B cell (primary cell): ENCODE results near the gene UBAC1.

Experiments
- EZH2 ChIP-seq: IDR thresholded peaks from 2 replicates; pipeline ENCODE4 v1.6.1; 2012; ENCODE audit warnings: borderline replicate concordance, low read depth, mild to moderate bottlenecking, moderate library complexity, low read length; ENCODE audit not compliant: insufficient read depth, poor library complexity, severe bottlenecking
- TF ChIP-seq, protein P1 (sequence below): fragments of 200-600 bp; IDR thresholded peaks from one replicate; pipeline ENCODE4 v1.8.0; 2022; ENCODE audit warnings: antibody characterized with exemption, mild to moderate bottlenecking

DNA sequence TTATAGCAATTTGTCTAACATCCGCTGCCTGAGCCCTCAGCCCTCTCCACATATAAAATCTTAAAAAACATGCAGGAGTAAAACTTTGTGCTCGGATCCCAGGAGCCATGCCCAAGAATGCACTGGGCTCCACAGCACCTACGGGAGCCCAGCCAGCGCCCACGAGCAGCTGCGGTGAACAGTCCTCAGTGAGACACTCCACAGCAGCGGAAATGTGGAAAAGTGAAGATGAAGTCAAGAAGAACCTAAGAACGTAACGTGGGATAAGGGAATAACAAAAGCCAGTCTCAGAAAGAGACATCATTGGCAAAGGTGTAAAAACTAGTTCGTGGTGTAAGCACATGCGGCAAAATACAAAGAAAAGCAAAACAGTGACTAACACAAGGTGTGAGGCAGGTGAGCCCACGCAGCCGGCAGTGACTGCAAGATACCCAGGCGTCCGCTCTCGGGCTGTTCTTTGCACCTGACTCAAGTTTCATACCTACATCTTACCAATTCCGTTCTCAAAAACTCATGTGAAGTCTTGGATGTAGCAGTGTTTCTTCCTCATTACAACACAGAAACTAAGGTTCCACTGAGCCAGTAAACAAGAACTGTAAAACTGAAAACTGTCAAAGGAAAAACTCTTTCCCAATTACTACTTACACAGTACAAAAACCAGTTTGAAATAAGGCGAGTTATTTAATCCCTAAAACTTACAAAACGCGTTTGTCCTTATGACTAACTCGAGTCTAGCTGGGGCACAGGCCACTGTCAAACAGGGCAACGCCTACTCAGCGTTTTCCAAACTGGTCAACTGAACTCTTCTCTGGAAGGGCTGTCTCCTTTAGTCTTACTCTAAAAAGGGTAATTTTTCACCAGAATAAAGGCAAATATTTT, 55.6 kb downstream of the UBAC1 start:
- TF ChIP-seq, protein P1, sequence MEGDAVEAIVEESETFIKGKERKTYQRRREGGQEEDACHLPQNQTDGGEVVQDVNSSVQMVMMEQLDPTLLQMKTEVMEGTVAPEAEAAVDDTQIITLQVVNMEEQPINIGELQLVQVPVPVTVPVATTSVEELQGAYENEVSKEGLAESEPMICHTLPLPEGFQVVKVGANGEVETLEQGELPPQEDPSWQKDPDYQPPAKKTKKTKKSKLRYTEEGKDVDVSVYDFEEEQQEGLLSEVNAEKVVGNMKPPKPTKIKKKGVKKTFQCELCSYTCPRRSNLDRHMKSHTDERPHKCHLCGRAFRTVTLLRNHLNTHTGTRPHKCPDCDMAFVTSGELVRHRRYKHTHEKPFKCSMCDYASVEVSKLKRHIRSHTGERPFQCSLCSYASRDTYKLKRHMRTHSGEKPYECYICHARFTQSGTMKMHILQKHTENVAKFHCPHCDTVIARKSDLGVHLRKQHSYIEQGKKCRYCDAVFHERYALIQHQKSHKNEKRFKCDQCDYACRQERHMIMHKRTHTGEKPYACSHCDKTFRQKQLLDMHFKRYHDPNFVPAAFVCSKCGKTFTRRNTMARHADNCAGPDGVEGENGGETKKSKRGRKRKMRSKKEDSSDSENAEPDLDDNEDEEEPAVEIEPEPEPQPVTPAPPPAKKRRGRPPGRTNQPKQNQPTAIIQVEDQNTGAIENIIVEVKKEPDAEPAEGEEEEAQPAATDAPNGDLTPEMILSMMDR = no peak
- TF ChIP-seq EZH2 = no peak
